Muscle of arm (tissue), 14 donors: ENCODE results near the gene XIRP1. TPM values are rescaled to one million over a fixed set of nuclear protein-coding genes. Genes with fewer than 3 reads are reported as not detected.
"Not testable (repeated sequence)": the region's sequence is repeated elsewhere in the genome, so short reads cannot be mapped to it uniquely, and the experiment has no call there.

Experiments used
- DNase-seq: peaks from one replicate; pipeline ENCODE4 v3.0.0-alpha.2; 2013
- long read RNA-seq, 11 donors: transcript quantifications; one replicate each; lab custom pipeline, GENCODE V29; 2026
- polyA plus RNA-seq, 12 donors: library from polyadenylated mRNA; unstranded; fragments of 120-200 nt; gene quantifications; one replicate each; pipeline ENCODE4 v1.2.1, GENCODE V29; 2013; ENCODE audit not compliant: insufficient read length in 12 of 12

XIRP1 gene
- 100 to 1,000 TPM in 9 of 12 donors, 10 to 100 TPM in 2, not detected in 1; 45.8 to 329 (median 123) TPM for polyA plus RNA-seq
- long read RNA-seq, donor 1 = 0 reads
- long read RNA-seq, donor 2, full-length matches to known transcripts = 20 of 52 reads
- long read RNA-seq, donor 2, partial matches to known transcripts = 25 of 52 reads
- long read RNA-seq, donor 2, other reads (novel, unspliced or antisense) = 7 of 52 reads
- long read RNA-seq, donor 3, full-length matches to known transcripts = 15 of 87 reads
- long read RNA-seq, donor 3, partial matches to known transcripts = 72 of 87 reads
- long read RNA-seq, donor 3, other reads (novel, unspliced or antisense) = 0 of 87 reads
- long read RNA-seq, donor 4, full-length matches to known transcripts = 14 of 30 reads
- long read RNA-seq, donor 4, partial matches to known transcripts = 10 of 30 reads
- long read RNA-seq, donor 4, other reads (novel, unspliced or antisense) = 6 of 30 reads
- long read RNA-seq, donor 5, full-length matches to known transcripts = 41 of 89 reads
- long read RNA-seq, donor 5, partial matches to known transcripts = 39 of 89 reads
- long read RNA-seq, donor 5, other reads (novel, unspliced or antisense) = 9 of 89 reads
- long read RNA-seq, donor 6, full-length matches to known transcripts = 12 of 23 reads
- long read RNA-seq, donor 6, partial matches to known transcripts = 11 of 23 reads
- long read RNA-seq, donor 6, other reads (novel, unspliced or antisense) = 0 of 23 reads
- long read RNA-seq, donor 7, full-length matches to known transcripts = 15 of 25 reads
- long read RNA-seq, donor 7, partial matches to known transcripts = 10 of 25 reads
- long read RNA-seq, donor 7, other reads (novel, unspliced or antisense) = 0 of 25 reads
- long read RNA-seq, donor 8, full-length matches to known transcripts = 58 of 218 reads
- long read RNA-seq, donor 8, partial matches to known transcripts = 160 of 218 reads
- long read RNA-seq, donor 8, other reads (novel, unspliced or antisense) = 0 of 218 reads
- long read RNA-seq, donor 9, full-length matches to known transcripts = 7 of 14 reads
- long read RNA-seq, donor 9, partial matches to known transcripts = 7 of 14 reads
- long read RNA-seq, donor 9, other reads (novel, unspliced or antisense) = 0 of 14 reads
- long read RNA-seq, donor 10, full-length matches to known transcripts = 30 of 46 reads
- long read RNA-seq, donor 10, partial matches to known transcripts = 11 of 46 reads
- long read RNA-seq, donor 10, other reads (novel, unspliced or antisense) = 5 of 46 reads
- long read RNA-seq, donor 11, full-length matches to known transcripts = 20 of 32 reads
- long read RNA-seq, donor 11, partial matches to known transcripts = 12 of 32 reads
- long read RNA-seq, donor 11, other reads (novel, unspliced or antisense) = 0 of 32 reads

DNA sequence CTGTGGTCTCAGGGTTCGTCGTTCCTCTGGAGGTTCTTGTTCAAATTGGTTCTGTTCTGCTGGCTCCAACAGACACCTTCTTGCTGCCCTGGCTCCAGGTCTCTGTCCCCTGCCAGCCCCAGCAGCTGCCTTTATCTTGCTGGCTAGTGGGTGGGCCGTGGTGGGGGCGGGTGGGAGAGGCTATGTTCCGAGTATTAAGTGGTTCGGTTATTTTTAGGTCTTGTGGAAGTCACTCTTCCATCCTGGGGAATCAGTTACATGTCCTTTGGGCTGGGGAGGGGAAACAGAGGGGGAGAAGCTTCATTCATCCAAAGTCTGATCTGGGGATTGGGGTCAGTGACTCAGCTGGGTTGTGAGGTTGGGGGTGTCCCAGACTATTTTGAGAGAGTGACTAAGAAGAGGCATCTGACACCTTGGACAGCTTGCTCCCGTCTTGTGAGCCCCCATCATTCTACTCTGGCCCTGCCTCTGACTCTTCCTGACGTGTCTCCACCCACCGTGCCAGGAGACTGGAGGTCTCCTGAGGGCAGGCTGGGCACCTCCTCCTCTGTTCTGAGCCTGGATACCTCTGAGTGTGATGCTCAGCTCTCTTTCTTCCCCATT lies at the start of gene XIRP1:
XIRP1 (minus strand) TSS at position 106 of the 603 bp plus-strand sequence. CDS start 3,150 bp downstream, outside the sequence.
- DNase-seq = no peak

- no peak for DNase-seq
Observed at GRCh38 chr3:39241561-39241960, 49.2 kb upstream of the XIRP1 start.

DNA sequence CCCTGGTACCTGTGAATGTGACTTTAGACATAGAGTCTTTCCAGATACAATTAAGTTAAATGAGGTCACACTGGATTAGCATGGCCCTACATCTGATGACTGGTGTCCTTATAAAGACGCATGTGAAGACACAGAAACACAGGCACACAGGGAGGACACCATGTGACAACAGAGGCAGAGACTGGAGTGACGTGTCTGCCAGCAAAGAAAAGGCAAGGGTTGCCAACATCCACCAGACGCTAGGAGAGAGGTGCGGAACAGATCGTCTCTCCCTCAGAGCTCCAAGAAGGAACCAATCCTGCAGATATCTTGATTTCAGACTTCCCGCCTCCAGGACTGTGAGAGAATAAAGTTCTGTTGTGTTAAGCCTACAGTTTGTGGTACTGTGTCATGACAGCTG lies 44.6 kb upstream of the XIRP1 start:
- DNase-seq = no peak

- DNase-seq = no peak
Observed at GRCh38 chr3:39234651-39235050, 42.3 kb upstream of the XIRP1 start.

DNA sequence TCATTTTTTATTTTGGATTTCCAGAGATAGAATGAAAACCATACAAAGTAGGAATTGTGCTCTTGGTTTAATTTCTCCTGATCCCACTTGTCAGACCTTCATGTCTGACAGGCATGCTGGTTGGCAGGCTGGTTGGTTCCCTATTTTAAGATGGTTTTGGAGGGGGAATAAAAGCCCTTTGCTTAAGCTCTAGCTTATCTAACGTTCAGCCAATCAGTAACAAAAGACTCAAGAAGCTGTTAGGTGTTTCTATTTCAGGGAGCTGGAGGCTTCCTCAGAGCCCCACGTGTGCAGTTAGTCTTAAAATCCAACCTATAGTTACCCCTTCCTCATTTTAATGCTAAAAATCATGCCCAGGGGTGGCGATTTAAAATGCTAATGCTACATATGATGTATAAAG lies 40.5 kb upstream of the XIRP1 start:
- no peak for DNase-seq

DNA sequence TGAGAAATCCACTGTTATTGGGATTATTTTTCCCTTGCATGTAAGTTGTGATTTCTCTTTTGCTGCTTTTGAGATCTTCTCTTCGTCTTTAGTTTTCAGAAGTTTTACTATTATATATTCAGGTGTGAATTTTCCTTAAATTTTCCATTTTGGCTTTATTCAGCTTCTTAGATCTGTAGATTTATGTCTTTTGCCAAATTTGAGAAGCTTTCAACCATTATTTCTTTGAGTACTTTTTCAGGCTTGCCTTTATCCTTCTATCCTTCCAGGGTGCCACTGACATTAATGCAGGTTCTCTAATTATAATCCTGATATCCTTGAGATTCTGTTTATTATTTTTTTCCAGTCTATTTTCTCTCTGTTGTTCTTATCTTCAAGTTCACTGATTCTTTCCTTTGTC lies 38.1 kb upstream of the XIRP1 start:
- DNase-seq = no peak

DNA sequence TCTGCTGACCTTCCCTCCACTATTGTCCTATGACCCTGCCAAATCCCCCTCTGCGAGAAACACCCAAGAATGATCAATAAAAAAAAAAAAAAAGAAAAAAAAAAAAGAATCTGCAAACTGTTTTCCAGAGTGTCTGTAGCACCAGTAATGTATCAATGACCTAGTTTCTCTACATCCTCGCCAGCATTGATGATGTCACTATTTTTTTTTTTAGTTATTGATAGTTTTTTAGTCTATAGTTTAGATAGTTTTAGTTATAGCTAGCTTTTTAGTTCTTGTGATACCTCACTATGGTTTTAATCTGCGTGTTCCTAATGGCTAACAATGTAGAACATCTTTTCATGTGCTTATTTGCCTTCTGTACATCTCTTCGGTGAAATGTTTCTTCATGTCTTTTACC lies 36.1 kb upstream of the XIRP1 start:
- DNase-seq = no peak

DNA sequence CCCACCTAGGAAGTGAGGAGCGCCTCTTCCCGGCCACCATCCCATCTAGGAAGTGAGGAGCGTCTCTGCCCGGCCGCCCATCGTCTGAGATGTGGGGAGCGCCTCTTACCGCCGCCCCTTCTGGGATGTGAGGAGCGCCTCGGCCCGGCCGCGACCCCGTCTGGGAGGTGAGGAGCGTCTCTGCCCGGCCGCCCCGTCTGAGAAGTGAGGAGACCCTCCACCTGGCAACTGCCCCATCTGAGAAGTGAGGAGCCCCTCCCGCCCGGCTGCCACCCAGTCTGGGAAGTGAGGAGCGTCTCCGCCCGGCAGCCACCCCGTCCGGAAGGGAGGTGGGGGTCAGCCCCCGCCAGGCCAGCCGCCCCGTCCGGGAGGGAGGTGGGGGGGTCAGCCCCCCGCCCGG lies 35.2 kb upstream of the XIRP1 start:
- DNase-seq = not testable (repeated sequence)

GRCh38 chr3:39226106-39226741 lies 33.8 kb upstream of the XIRP1 start:
- DNase-seq = no peak

DNA sequence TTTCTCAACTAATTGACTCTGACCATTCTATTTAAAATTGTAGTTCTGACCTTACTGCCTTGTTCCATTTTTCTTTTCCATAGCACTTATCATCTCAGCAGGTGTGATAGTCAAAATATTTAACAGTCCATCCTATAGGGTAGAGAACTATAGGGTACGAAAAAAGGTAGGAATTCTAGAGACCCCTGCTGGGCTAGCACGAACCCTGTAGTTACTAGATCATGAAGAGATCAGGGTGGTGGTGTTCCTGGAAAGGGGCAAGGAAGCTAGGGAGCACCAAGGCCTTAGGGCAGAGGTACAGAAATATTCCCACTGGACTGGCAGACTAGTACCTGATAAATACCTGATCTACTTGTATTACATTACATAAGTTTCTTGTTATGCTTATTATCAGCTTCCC lies 31.9 kb upstream of the XIRP1 start:
- no peak for DNase-seq

GRCh38 chr3:39222939-39223338 lies 30.5 kb upstream of the XIRP1 start:
- DNase-seq = no peak

DNA sequence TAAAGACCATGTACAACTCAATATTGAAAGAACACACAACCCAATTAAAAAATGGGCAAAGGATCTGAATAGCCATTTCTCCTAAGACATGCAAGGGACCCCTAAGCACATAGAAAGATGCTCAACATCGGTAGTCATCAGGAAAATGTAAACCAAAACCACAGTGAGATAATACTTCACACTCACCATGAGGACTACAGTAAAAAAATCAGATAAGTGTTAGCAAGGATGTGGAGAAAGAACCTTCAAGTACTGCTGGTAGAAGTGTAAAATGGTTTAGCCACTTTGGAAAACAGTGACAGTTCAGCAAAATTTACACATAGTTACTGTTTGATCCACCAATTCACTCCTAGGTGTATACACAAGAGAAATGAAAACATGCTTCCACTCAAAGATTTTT lies 30.1 kb upstream of the XIRP1 start:
- no peak for DNase-seq

DNA sequence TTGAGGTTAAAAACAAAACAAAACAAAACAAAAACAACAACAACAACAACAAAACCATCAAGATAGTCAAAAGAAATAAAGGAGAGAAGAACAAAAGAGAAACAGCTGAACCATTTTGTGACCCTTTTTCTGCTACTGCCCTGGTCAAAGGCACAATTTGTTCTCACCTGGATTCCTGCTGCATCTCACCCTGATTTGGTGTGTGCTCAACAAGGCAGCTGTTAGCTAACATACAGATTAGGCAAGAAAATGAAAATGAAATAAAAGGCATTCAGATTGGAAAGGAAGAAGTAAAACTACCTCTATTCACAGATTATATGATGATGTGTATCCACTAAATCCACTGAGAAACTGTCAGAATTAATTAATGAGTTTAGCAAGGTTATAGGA lies 28.7 kb upstream of the XIRP1 start:
- DNase-seq = no peak

DNA sequence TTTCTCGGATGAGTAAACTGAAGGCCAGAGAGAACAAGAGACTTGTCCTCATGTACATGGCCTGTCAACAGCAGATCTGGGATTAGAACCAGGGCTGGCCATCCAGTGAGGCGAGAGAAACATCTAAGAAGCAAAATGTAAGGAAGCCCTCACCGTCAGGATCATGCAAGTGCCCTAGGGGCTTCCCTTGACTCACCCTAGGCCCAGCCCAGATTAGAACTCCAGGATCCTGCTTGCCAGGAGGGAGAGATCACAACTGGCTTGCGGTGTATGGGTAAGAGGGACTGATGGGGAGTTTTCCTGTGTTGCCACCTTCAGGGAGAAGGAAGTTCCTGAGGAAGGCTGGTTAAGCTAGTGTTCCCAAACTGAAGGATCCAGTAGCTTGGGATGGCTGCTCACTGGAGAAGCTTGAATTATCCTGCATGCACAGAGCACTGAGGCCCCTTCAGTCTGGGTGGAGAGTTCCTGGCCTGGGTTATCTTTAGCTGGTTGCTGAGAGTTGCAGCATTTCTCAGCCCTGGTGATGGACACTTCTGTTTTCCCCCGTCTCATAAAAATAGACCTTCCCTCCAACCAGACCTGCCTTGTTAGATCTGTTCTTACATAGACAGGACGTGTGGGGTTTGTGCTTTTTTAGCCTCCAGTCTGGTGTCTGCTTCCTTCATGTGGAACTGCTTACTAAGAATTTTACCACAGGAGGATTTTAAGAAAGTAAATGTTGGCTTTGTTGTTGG lies 28.2 kb upstream of the XIRP1 start:
- peak; percentile 11 for DNase-seq

DNA sequence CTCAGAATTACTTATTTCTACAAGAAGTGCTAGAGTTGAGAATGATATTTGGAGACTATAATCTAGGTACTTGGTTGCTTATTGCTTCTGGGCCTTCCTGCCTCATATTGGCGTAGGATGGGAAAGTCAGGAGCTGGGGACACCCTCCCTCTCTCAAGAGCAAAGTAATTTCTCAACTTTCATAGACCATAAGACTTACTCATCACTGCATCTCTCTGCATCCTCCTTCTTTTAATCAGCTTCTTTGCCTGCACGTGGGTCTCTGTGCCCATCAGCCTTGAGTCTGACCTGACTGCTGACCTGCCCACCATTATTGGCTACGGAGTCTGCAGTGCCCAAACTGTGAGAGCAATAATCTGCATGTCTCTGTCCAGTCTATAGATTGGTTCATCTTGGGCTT lies 27.3 kb upstream of the XIRP1 start:
- DNase-seq = no peak

- peak; percentile 15 for DNase-seq
Observed at GRCh38 chr3:39216176-39216790, 23.9 kb upstream of the XIRP1 start.

GRCh38 chr3:39213613-39214012 lies 21.2 kb upstream of the XIRP1 start:
- DNase-seq = no peak

- DNase-seq = no peak
Observed at GRCh38 chr3:39212665-39213064, 20.3 kb upstream of the XIRP1 start.

DNA sequence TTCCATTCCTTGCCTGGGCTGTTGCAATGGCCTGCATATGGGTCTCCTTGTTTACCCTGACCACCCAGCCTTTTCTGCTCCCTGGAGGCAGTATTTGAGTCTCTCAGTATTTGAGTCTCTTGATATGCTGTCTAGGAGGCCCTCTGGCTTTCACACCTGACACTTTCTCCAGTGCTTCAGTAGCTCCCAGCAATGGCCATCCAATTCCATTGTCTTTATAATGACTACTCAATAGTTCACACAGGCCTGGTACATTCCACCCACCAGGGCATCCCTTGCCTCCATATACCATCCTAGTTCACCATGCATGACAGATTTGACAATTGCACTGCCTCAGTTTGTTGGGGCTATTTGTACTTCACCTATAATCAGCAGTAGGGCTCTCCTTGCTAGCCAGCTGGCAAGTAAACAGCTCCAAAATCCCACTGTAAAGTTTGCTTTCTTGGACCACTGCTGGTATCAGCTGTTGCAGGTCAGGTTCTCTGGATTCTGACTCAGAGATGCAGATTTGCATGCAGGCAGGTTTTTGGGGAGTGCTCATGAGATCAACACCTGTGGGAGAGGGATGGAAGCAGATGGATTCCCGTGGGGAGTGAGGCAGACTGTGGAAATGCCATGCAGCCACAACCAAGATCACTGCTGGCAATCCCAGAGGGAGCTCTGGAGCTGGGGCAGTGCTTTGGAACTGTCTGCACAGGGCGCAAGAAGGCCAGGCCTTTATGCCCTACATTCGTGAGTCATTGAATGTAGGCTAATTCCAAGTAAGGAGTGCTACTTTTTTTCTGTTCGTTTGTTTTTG lies 19.1 kb upstream of the XIRP1 start:
- no peak for DNase-seq
